HG02973 (cell line): Measurements from ENCODE around the gene BLZF1.
"Not testable (repeated sequence)": the region's sequence is repeated elsewhere in the genome, so short reads cannot be mapped to it uniquely, and the experiment has no call there.

Experiments used
- ATAC-seq: cut with Tn5 transposase; IDR thresholded peaks from one replicate; pipeline ENCODE4 v1.9.1; 2021; ENCODE audit warnings: moderate library complexity; ENCODE audit not compliant: unreplicated experiment

The BLZF1 gene, protein sequence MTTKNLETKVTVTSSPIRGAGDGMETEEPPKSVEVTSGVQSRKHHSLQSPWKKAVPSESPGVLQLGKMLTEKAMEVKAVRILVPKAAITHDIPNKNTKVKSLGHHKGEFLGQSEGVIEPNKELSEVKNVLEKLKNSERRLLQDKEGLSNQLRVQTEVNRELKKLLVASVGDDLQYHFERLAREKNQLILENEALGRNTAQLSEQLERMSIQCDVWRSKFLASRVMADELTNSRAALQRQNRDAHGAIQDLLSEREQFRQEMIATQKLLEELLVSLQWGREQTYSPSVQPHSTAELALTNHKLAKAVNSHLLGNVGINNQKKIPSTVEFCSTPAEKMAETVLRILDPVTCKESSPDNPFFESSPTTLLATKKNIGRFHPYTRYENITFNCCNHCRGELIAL

DNA sequence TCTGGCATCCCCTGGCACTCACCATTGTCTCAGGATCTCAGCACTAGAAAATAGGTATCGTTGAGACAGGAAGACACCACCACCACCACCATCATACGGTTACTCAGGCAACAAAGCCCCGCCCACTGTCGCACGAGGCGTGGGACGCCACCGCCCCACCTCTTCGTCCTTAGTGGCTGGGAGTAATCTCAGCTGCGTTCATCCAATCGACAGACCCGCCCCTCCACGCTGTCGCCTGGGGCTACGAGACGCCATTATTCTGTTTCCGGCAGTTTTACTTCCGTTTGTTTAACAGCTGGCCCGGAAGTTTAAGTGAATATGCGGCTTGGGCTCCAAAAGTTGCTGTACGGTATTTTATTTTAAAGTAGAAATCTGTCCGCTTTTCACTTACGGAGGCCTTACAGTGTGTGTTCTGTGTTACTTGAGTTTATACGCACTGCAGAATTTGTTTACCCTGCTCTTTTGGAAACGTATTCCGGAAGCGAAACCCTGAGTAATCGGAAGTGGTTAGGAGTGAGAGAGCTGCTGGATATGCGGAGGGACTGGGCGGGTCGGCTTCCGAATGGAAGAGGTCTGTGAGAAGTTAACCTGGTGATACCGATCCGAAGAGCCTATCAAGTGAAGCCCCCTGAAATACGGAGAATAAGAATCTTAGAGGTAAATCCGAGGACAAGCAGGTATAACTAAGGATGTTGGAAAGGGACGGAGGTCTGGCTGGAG is at the start of gene BLZF1, which contains the start of gene NME7:
TSS of gene BLZF1 (plus strand) at position 510 of the 720 bp plus-strand sequence. CDS start 1,328 bp downstream, outside the sequence.
TSS of gene NME7 (minus strand) at position 112 of the 720 bp plus-strand sequence. CDS start at position 25, 87 bp downstream.
- peak; percentile 92 for ATAC-seq

DNA sequence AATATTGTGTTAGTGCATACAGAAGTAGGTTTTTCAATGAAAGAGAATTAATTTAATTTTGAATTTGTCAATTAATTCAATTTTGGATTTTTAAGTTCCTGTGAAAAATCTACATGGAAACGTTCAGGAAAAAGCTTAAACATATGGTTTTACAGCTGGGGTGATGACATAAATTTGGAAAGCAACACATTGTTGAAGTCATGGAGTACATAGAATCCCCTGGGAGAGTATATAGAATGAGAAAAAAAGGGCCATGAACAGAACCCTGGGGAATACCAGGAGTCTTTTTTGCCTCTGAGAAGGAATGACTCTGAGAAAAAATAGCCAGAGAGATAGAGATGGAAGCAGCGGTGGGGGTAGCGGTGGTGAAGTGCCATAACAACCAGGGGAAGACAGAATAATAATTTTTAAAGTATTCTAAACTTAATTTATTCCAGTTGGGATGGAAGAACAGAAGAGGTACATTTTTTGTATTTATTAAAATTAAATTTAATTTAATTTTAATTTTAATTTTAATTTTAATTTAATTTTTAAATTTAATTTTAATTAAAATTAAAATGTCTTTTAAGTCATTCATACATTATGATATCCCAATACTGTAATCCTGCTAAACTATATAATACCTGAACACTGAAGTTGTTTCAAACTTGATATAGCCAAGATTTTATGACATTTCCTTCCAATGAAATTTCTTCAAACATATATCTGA is 49.3 kb upstream of the BLZF1 start:
- ATAC-seq = no peak

GRCh38 chr1:169321539-169321938 is 46.5 kb upstream of the BLZF1 start:
- ATAC-seq = no peak

GRCh38 chr1:169322138-169322537 is 45.9 kb upstream of the BLZF1 start:
- ATAC-seq = no peak

DNA sequence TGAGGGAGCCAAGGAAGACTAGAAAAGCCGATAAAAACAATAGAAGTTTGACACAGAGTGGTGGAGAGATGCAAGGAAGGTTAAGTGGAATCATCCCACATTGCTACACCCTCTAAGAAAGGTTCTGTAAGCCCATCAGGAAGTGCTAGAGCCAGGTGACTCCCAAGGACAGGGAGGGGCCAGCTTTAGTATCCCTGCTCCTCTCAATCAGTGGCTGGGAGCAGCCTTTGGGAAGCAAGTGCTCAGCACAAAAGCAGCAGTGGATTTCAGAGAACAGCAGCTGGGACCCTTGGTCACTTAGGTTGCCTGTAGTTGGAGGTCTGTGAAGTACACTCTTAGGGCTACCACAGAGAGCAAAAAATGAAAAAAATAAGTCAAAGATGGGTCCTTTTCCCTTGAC is 42.9 kb upstream of the BLZF1 start:
- no peak for ATAC-seq

DNA sequence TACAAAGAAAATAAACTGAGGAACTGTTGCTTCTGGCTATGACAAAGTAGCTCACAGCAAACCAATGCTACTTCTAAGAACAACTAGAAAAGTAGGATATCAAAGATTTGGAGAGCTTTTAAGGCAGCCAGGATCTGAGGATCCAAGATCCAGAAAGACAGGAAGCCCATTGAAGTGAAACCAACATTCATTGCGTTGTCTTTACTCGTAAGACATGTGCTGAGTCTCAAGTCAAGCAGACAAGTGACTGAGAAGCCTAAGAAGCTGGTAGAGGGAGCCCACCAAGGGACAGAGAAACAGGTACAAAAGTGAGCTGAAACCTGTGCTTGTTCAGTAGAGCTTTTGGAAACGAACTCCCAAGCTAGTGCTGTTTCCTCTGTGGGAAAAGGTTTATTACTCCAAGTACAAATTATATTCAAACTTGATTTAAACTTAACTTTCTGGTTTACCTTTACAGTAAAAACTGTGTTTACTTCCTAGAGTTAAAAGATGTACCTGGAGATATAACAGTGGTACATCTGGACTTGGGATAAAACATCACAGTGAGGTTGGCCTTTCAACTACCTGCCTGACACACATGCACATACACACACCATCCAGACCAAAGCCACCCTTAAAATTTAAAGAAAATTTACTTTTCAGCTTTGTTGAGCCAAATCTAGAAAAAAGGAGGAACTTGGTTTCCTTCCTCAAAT is 41.6 kb upstream of the BLZF1 start:
- ATAC-seq = peak; percentile 42

DNA sequence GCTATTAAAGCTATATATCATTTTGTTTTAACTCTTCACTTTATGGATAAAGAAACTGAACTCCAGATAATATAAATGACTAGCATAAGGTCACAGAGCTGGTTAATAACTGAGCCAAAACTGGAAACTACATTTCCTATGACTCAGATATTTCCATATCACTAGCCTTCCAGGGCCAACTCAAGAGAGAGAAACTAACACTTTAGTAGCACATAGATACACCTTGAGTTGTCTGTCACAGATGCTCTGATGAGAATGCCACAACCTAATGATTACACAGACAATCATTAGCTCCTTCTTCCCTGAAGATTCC is 41.1 kb upstream of the BLZF1 start:
- ATAC-seq = peak; percentile 99

DNA sequence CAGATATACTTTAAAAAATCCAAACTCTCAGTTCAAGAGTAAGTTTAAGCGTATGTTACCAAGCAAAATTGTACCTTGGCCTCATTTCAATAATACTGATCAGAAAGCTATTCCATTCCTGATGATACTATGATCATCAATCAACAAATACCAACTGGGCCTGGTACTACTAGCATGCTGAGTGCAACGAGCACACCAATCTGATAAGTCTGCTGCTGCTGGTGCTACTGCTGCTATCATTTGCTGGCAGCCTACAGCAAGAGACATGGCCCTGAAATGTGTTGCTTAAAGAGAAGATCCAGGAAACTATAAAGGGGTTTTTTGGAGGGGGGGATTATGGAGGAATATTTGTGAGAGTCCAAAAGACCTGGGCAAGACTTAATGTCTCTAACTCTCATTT is 40.1 kb upstream of the BLZF1 start:
- ATAC-seq = no peak

DNA sequence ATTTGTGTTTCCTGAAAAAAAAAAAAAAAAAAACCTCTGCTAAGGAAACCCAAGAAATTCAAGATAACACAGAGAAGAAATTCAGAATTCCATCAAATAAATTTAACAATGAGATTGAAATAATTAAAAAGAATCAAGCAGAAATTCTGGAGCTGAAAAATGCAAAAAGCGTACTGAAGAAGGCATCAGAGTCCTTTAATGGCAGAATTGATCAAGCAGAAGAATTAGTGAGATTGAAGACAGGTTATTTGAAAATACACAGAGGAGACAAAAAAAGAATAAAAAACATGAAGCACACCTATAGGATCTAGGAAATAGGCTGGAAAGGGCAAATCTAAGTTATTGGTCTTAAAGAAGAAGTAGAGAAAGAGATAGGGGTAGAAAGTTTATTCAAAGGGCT is 38.6 kb upstream of the BLZF1 start:
- ATAC-seq = no peak

- ATAC-seq = no peak
Measured at GRCh38 chr1:169330927-169331326, 37.1 kb upstream of the BLZF1 start.

DNA sequence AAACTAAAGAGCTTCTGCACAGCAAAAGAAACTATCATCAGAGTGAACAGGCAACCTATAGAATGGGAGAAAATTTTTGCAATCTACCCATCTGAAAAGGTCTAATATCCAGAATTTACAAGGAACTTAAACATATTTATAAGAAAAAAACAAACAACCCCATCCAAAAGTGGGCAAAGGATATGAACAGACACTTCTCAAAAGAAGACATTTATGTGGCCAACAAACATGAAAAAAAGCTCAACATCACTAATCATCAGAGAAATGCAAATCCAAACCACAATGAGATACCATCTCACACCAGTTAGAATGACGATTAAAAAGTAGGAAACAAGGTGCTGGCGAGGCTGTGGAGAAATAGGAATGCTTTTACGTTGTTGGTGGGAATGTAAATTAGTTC is 33.3 kb upstream of the BLZF1 start:
- ATAC-seq = not testable (repeated sequence)

DNA sequence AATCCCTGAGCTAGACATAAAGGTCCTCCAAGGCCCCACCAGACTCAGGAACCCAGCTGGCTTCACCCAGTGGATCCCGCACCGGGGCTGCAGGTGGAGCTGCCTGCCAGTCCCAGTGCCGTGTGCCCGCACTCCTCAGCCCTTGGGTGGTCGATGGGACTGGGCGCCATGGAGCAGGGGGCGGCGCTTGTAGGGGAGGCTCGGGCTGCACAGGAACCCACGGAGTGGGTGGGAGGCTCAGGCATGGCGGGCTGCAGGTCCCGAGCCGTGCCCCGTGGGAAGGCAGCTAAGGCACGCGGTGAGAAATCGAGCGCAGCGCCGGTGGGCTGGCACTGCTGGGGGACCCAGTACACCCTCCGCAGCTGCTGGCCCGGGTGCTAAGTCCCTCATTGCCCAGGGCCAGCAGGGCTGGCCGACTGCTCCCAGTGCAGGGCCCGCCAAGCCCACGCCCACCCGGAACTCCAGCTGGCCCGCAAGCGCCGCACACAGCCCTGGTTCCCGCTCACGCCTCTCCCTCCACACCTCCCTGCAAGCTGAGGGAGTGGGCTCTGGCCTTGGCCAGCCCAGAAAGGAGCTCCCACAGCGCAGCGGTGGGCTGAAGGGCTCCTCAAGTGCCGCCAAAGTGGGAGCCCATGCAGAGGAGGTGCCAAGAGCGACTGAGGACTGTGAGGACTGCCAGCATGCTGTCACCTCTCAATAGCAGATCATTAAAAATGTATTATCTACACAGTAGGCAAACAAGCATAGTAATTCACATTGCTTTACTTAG is 30.9 kb upstream of the BLZF1 start:
- ATAC-seq = not testable (repeated sequence)

GRCh38 chr1:169338617-169339016 is 29.4 kb upstream of the BLZF1 start:
- no peak for ATAC-seq

DNA sequence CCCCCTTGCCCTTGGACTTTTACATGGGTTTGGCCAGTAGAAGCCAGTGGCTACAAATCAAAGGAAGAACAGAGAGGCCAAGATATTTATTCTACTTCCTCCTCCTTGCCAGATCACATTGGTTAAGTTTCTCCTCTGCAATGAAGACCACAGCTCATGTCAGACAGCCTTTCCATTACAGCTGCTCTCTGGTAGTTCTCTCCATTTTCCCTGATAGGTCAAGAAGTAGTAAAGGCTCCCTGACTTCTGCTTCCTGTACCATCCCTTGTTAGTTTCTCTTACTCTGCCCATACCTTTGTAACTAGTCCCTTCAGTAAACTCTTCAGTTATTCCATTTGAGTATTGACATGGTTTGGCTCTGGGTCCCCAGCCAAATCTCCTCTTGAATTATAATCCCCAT is 28.2 kb upstream of the BLZF1 start:
- no peak for ATAC-seq

- ATAC-seq = no peak
Measured at GRCh38 chr1:169340882-169341281, 27.1 kb upstream of the BLZF1 start.

DNA sequence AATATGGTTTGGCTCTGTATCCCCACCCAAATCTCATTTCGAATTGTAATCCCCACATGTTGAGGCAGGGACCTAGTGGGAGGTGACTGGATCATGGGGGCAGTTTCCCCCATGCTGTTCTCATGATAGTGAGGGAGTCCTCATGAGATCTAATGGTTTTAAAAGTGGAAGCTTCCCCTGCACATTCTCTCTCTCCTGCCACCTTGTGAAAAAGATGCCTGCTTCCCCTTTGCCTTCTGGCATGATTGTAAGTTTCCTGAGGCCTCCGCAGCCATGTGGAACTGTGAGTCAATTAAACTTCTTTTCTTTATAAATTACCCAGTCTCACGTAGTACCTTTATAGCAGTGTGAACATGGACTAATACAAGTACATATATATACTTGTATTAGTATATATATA is 25.9 kb upstream of the BLZF1 start:
- not testable (repeated sequence) for ATAC-seq

GRCh38 chr1:169345511-169345910 is 22.5 kb upstream of the BLZF1 start:
- ATAC-seq = no peak

- ATAC-seq = no peak
Measured at GRCh38 chr1:169346036-169346589, 21.9 kb upstream of the BLZF1 start.

DNA sequence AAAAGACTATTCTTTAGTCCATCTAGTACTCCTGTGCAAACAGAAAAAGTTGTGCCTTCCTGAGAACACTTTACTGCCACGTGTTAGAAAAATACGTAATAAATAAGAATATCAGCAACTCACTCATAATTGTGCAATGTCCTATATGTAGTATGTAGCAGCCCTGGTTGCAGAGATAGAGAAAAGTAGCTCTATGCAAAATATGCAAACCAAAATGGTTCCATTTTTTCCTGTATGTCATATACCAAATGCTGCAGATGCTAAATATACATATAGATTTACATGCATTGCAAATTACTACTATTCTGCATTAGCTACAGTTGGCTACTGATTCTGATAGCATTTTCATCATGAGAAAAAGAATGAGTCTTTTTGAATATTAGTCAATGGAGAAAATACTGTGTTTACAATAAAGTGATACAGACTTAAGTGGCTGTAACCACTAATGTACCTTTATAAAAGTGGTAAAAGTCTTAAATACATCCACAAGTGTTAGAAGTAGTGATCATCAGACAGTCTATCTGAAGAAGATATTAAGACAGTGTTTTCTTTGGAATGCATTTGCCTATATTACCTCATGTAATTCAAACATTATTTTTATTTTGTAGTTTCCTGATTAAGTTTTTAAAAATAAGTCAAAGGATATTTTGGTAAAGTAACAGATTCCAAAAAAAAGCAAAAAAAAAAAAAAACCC is 20.2 kb upstream of the BLZF1 start:
- ATAC-seq = no peak
